Activated CD4-positive, CD25-positive, alpha-beta regulatory T cell treated with anti-CD3 and anti-CD28 coated beads, Interleukin-2, amount 50 U/mL, for 72 hours (primary cell): ENCODE measurements around the gene PCDH17.

Source experiments
- DNase-seq: peaks from one replicate; pipeline ENCODE4 v3.0.0; 2021

Gene PCDH17, protein sequence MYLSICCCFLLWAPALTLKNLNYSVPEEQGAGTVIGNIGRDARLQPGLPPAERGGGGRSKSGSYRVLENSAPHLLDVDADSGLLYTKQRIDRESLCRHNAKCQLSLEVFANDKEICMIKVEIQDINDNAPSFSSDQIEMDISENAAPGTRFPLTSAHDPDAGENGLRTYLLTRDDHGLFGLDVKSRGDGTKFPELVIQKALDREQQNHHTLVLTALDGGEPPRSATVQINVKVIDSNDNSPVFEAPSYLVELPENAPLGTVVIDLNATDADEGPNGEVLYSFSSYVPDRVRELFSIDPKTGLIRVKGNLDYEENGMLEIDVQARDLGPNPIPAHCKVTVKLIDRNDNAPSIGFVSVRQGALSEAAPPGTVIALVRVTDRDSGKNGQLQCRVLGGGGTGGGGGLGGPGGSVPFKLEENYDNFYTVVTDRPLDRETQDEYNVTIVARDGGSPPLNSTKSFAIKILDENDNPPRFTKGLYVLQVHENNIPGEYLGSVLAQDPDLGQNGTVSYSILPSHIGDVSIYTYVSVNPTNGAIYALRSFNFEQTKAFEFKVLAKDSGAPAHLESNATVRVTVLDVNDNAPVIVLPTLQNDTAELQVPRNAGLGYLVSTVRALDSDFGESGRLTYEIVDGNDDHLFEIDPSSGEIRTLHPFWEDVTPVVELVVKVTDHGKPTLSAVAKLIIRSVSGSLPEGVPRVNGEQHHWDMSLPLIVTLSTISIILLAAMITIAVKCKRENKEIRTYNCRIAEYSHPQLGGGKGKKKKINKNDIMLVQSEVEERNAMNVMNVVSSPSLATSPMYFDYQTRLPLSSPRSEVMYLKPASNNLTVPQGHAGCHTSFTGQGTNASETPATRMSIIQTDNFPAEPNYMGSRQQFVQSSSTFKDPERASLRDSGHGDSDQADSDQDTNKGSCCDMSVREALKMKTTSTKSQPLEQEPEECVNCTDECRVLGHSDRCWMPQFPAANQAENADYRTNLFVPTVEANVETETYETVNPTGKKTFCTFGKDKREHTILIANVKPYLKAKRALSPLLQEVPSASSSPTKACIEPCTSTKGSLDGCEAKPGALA (N-terminal part only)

GRCh38 chr13:57631596-57632275 is at the start of gene PCDH17:
Gene PCDH17, plus strand, starts transcription at chr13:57631744. Its CDS starts 803 bp downstream, at chr13:57632547.
- DNase-seq = no peak

GRCh38 chr13:57582032-57582431 is 49.5 kb upstream of the PCDH17 start:
- DNase-seq = no peak

DNA sequence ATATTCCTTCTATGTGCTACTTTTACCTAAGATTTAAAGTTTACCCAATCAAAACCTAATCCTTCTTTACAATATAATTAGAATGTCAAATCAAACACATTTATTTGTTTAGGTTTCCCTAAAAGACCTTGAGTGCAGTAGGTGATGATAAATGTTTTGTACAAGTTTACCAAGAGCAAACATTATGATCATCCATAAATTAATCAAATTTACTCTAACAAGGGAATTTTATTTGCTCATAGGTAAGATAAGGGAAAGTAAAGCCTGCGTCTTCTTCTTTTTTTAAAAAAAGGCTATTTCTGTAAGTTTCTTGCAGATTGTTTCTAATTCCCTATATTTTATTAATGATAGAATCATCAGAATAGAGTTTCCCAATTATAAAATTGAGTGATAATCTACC is 48.0 kb upstream of the PCDH17 start:
- DNase-seq = no peak

DNA sequence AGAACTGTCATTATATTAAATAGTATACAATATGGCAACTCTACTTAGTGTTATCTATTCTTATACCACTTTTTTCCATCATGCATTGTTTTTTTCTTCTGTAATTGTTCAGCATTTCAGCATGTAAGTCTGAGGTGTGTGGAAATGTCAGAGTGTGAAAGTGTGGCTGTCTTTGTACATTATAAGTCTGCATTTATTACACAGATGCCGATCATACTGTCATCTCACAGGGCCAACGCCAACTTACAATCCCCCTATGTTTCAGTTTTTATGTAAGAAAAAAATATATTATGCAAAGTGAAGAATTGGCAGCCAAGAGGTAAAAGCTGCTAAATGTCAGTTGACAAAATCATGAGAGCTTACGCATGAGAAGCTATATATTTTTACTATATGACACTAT is 42.9 kb upstream of the PCDH17 start:
- DNase-seq = no peak

GRCh38 chr13:57595775-57596174 is 35.8 kb upstream of the PCDH17 start:
- no peak for DNase-seq

- no peak for DNase-seq
Observed at GRCh38 chr13:57601536-57601935, 30.0 kb upstream of the PCDH17 start.

DNA sequence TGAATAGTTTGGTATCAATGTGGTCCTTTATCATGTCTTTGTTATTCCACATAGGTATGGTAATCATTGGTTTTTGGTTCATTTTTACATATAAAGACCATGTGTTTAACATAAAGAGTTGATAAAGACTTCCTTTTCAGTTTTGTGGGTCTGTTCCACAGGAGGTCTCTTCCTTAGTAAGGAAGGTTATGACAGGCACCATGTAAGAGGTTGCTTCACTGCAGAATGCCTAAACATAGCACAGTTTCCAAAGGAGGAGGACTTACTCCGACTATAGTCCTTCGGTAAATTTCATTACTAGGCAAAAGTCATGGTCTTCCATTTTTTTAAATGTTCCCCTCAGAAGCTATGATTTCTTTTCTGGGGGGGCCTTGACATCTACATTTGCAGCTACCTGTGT is 27.1 kb upstream of the PCDH17 start:
- DNase-seq = no peak

DNA sequence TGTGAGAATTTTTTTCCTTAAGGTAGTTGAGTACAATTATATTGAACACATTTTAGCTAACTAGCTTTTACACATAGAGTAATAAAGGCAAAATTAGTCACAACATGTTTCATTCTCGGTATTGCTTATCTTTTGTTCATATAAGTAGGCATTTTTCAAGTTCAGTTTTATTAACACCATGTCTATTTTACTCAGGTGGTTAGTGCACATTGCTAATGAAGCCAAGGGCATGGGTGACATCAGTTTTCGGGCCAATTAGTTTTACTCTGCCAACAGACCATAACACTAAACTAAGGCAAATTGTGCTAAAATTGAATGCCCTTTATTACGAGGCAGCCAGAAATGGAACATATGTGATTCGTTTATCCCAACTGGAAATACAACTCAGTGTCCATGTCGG is 19.6 kb upstream of the PCDH17 start:
- DNase-seq = no peak

DNA sequence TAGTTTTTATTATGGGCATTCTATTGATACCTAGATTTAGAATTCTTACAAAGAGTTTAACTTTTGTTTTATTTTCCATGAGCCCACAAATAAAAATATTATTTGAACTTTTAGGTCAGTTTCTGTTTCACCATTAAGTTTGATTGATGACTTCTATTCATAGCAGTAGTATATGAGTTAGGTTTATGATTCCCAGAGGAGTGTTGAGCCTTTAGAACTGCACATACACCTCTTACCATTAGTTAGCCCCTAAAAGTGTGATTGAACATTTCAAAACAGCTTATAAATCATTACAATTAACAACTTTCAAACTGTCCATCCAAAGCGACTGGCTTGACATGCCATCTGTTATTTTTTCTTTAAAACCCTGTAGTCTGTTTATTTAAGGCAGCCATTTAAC is 19.0 kb upstream of the PCDH17 start:
- no peak for DNase-seq

GRCh38 chr13:57624565-57625435 is 6.7 kb upstream of the PCDH17 start:
- no peak for DNase-seq

- DNase-seq = no peak
Observed at GRCh38 chr13:57627663-57628062, 3.9 kb upstream of the PCDH17 start.

- DNase-seq = no peak
Observed at GRCh38 chr13:57629391-57629804, 2.1 kb upstream of the PCDH17 start.

DNA sequence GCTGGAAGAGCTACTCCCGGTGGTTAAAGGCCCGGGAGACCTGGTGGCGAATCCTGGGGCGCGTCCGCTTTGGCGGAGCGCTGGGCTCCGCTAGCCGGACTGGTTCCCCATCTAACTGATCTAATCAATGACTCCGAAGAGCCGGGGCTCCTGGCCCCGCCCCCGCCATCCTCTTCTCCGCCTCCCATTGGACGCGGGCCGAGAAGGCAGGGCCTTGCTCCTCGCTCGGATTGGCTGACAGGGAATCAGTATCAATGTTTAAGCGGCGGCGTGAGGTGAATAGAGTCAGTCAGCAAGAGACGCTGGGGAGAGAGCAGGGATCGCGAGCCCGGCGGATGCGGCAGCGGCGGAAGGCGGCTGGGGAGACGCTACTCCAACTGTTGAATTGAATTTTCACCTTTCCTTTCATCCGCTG is 1.7 kb upstream of the PCDH17 start:
- DNase-seq = peak; percentile 46

DNA sequence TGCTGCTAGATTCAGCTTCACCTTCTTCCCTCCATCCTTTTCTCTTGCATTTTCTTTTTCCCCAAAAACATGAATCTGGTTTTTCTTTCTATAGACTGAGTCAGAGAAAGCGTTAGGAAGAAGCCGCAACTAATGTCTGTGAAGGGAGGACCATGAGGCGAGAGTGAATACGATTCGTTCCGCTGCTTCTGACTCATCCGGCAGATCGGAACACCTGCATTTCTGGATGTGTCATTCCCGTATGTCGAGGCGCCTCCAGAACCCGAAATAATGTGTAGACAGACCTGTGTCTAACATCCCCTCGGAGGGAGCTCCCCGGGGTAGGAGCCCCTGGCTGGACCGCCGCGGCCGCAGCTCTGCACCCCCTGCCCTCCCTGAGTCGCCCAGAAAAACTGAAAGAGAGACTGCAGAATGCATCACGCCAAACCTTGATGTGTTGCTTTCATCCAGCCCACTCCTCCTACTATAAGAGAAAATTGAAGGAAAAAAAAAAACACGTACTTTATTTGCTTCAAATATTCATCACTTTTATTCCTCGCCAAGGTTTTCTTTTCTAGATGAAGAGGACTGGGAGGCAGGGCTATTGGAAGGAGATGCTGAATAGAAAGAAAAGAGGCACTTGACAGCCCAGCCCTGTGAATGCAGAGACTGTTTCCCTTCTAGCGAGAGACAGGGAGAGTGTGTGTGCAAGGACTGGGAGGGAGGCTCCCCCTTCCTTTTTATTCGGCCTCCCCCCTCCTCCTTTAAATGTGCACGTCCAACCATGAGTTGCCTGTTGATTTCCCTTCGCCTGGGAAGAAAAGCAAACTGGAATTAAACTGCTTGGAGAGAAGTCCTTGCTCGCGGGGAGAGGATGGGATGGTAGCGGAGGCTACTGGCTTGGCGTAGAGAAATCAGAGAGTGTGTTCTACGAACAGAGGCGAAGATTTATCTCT is 616 bp upstream of the PCDH17 start:
- no peak for DNase-seq

- no peak for DNase-seq
Observed at GRCh38 chr13:57632276-57633140, 964 bp downstream of the PCDH17 start.

DNA sequence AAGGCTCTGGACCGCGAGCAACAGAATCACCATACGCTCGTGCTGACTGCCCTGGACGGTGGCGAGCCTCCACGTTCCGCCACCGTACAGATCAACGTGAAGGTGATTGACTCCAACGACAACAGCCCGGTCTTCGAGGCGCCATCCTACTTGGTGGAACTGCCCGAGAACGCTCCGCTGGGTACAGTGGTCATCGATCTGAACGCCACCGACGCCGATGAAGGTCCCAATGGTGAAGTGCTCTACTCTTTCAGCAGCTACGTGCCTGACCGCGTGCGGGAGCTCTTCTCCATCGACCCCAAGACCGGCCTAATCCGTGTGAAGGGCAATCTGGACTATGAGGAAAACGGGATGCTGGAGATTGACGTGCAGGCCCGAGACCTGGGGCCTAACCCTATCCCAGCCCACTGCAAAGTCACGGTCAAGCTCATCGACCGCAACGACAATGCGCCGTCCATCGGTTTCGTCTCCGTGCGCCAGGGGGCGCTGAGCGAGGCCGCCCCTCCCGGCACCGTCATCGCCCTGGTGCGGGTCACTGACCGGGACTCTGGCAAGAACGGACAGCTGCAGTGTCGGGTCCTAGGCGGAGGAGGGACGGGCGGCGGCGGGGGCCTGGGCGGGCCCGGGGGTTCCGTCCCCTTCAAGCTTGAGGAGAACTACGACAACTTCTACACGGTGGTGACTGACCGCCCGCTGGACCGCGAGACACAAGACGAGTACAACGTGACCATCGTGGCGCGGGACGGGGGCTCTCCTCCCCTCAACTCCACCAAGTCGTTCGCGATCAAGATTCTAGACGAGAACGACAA is 1.8 kb downstream of the PCDH17 start:
- DNase-seq = no peak

- no peak for DNase-seq
Observed at GRCh38 chr13:57633950-57634838, 2.6 kb downstream of the PCDH17 start.

GRCh38 chr13:57634839-57635165 is 3.3 kb downstream of the PCDH17 start:
- no peak for DNase-seq
